ENCODE results near the gene POP5.
A peak's percentile ranks its signal among the peaks of the same experiment; 100 is the strongest.
"Not testable (repeated sequence)": the region's sequence is repeated elsewhere in the genome, so short reads cannot be mapped to it uniquely, and the experiment has no call there.

Gene POP5, protein sequence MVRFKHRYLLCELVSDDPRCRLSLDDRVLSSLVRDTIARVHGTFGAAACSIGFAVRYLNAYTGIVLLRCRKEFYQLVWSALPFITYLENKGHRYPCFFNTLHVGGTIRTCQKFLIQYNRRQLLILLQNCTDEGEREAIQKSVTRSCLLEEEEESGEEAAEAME

DNA sequence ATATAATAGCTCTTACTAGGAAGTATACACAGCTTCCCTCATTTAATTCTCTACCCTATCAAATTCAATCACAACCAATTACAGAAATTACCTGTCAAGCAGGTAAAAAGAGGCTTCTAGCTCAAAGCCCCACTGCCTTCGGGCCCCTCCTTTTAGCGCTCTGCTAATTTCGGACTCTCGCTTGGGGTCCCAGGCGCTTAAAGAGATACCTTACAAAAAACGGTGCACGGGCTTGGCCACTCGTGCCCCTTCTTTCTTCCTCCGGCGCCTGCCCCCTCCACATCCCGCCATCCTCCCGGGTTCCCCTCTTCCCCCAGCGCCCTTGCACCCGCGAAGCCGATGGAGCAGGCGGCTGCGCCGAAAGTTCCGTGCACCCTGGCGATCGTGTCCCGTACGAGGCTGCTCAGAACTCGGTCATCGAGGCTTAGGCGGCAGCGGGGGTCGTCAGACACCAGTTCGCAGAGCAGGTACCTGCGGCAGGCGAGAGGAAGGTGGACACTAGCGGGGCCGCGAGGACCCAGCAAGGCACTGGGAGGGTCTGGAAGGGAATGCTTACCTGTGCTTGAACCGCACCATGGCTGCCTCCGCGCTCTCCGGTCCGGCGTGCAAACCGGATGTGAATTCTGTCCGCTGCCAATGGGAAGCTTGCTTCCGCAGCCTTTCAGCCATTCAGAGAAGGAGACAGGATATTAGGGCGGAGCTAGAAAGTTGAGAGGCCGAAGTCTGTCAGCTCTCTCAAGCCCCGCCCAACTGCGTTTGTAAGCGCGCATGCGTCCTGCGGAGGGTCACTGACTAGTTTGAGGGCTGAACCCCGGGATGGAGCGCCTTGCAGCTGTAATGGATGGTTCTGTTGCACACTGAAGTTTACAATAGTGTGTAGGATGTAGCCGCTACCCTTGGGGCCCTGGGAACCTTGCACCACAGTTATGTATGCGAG lies at the start of gene POP5:
POP5 (minus strand) TSS at position 616 of the 937 bp plus-strand sequence; CDS start at position 576, 40 bp downstream.
- DNase-seq, result peak; percentile 97

DNA sequence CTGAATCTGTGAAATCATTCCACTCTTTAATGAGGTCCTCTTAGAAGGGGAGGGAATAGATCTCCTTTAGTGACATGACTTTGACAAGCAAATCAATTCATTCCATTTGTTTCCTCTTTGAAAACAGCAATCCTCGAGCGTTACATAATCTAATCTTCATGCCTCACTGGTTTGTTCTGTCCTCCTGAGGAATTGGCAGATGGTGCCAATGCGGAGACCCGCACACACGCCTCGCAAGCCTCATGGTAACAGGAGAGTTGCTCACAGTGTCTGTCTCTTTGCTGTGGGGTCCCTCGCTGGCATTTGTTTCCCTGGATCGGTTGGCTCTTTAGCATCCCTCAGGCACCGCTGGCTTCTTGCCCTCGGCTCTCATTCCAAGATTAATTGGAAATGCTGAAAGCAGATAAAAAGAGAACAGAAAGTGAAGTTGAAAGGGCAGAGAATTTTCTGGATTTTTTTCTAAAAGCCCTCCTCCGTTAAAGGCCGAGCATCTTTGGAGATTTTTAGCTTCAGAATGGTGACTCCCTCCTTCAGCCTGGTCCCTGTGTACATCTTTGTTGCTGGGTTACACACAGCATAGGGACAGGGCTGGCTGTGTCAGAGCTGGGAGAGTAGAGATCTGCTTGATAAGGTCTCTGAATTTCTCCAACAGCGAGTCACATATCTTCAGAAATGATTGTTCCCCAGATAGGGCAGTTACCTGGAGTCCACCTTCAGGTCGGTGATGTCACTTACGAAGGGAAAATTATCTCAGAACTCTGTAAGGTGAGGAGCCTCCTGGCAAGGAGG lies 49.1 kb upstream of the POP5 start:
- DNase-seq, result no peak

DNA sequence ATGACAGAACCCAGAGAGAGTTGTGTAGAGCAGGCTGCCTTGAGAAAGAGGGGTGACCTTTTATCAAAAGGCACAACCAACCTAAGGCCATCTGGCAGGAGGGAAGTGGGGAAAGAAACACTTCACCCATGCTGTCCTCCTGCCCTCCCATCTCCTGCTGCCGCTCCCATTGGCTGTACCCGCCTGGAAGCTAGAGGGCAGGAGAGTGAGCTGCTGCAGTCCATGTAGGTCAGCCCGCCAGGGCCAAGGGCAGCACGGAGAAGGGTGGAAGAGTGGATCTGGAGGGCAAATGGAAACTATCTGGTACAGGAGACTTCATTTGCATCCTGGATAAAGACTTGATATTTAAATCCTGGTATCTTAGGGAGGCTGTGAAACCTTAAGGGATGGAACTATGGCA lies 47.7 kb upstream of the POP5 start:
- no peak for DNase-seq

DNA sequence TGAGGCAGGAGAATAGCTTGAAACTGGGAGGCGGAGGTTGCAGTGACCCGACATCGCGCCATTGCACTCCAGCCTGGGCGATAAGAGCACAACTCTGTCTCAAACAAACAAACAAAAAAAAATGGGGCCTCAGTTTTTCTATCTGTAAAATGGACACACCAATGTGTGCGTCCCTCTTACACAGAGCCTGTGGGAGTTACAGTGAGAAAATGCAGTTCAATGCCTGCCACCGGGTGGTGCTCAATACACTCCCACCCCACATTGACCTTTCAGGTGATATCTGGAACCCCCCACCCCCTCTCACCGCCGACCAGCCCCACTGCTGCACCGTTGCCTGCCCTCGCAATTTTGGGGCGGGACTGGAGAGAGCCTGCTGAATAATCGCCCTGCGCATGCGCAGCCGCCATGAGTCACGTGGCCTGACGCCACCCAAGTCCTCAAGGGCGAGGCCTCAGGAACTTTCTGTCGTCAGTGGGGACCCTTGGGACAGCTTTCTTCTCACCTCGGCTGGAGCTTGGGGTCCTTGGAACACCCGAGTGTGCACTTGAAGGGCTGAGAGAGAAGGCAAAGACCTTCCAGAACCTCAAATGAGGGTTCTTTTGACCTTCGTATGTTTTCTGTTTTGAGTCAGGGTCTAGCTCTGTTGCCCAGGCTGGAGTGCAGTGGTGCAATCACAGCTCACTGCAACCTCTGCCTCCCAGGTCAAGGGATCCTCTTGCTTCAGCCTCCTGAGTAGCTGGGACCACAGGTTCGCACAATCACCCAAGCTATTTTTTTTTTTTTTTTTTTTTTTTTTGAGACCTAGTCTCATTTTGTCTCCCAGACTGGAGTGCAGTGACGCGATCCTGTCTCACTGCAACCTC lies 44.6 kb upstream of the POP5 start:
- DNase-seq, result no peak

DNA sequence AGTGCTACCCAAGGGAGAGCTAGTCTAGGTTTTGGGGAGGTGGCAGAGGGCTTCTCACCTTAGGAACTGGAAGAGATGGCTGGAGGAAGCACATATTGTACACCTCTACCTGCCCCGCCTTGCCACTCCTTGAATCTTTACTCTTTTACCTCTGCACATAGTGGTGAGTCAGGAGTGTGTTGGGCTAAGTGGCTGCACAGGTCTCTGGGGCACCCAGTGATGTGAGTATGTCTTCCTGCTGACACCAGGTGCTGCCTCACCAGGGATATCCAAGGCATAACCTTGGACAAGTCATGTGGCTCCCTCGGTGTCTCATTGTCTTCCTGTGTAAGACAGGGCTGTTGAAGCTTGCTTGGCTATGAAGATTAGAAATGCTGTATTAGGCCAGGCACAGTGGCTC lies 39.4 kb upstream of the POP5 start:
- no peak for DNase-seq

GRCh38 chr12:120618954-120619615 lies 37.9 kb upstream of the POP5 start:
- DNase-seq, result no peak

DNA sequence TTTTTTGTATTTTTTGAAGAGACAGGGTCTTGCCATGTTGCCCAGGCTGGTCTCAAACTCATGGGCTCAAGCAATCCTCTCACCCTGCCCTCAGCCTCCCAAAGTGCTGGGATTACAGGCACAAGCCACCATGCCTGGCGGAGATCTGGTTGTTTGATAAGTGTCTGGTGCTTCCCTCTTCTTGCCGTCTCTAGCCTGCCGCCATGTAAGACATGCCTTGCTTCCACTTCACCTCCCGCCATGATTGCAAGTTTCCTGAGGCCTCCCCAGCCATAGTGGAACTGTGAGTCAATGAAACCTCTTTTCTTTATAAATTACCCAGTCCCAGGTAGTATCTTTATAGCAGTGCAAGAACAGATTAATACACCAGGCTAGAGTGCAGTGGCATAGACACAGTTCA lies 36.6 kb upstream of the POP5 start:
- DNase-seq, result not testable (repeated sequence)

GRCh38 chr12:120617193-120617592 lies 36.0 kb upstream of the POP5 start:
- not testable (repeated sequence) for DNase-seq

DNA sequence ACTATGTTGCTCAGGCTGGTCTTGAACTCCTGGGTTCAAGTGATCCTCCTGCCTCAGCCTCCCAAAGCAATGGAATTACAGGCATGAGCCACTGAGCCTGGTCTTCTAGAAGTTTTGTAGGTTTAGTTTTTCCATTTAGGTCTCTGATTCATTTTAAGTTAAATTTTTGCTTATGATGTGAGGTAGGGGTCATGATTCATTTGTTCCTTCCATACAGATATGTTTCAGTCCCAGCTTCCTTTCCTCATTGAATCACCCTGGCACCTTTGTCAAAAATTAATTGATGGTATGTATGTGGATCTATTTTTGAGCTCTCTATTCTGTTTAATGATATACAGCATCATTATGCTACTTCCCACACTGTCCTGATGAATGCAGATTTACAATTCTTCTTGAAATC lies 33.6 kb upstream of the POP5 start:
- DNase-seq, result no peak

GRCh38 chr12:120611534-120611933 lies 30.3 kb upstream of the POP5 start:
- not testable (repeated sequence) for DNase-seq

- DNase-seq, result no peak
These were observed 29.4 kb upstream of the POP5 start for GRCh38 chr12:120610560-120610959.

DNA sequence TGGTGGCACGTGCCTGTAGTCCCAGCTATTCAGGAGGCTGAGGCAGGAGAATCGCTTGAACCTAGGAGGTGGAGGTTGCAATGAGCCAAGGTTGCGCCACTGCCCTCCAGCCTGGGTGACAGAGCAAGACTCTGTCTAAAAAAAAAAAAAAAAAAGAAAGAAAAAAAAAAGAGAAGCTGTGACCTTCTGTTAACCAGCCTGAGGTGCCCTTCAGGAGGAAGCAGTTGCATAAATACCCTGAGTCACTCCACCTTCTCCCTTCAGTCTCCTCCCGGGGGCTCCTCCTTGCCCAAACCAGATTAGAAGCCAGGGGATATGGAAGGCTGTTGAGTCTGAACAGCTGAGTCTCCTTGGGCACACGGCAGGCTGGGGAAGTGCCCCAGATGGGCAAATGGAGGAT lies 21.2 kb upstream of the POP5 start:
- DNase-seq, result not testable (repeated sequence)

GRCh38 chr12:120599672-120600552 lies 18.7 kb upstream of the POP5 start:
- no peak for DNase-seq

- no peak for DNase-seq
These were observed 17.7 kb upstream of the POP5 start for GRCh38 chr12:120598674-120599463.

- no peak for DNase-seq
These were observed 16.7 kb upstream of the POP5 start for GRCh38 chr12:120597861-120598260.

GRCh38 chr12:120596901-120597300 lies 15.7 kb upstream of the POP5 start:
- no peak for DNase-seq

GRCh38 chr12:120592121-120593049 lies 11.2 kb upstream of the POP5 start:
- DNase-seq, result no peak

GRCh38 chr12:120590741-120591407 lies 9.7 kb upstream of the POP5 start:
- DNase-seq, result no peak

All from NCI-H1092 treated with DMSO at 0.1 percent for 48 hours (cell line).